GM10266 (cell line): Measurements from ENCODE around the gene BAG1.
A peak's percentile ranks its signal among the peaks of the same experiment; 100 is the strongest.

Source experiments
- DNase-seq: peaks from one replicate; pipeline ENCODE4 v3.0.0; 2012; ENCODE audit errors: extremely low spot score
- CTCF ChIP-seq: IDR thresholded peaks from 2 replicates; pipeline ENCODE4 v1.5.1; 2012; ENCODE audit warnings: mild to moderate bottlenecking, low read depth; ENCODE audit not compliant: control insufficient read depth, insufficient read depth; ENCODE audit errors: missing control alignments

Gene BAG1

GRCh38 chr9:33220681-33221567 lies 43.6 kb downstream of the BAG1 start:
- DNase-seq: no peak
- TF ChIP-seq CTCF: no peak

GRCh38 chr9:33211695-33212393 lies 52.7 kb downstream of the BAG1 start:
- no peak for TF ChIP-seq CTCF
- DNase-seq: no peak

- no peak for DNase-seq
- TF ChIP-seq CTCF: no peak
These were observed 54.3 kb downstream of the BAG1 start for GRCh38 chr9:33210006-33210715.

GRCh38 chr9:33209394-33209793 lies 55.1 kb downstream of the BAG1 start:
- no peak for TF ChIP-seq CTCF
- DNase-seq: no peak

GRCh38 chr9:33202552-33203201 lies 61.8 kb downstream of the BAG1 start:
- no peak for TF ChIP-seq CTCF
- peak; percentile 68 for DNase-seq
